HG02981 (cell line): ENCODE measurements around the gene PARD6A.

Experiments
- ATAC-seq: cut with Tn5 transposase; IDR thresholded peaks from one replicate; pipeline ENCODE4 v1.9.1; 2021; ENCODE audit warnings: mild to moderate bottlenecking, moderate library complexity; ENCODE audit not compliant: unreplicated experiment

PARD6A gene

GRCh38 chr16:67666032-67666551, 5.3 kb downstream of the PARD6A start:
- ATAC-seq, result no peak

DNA sequence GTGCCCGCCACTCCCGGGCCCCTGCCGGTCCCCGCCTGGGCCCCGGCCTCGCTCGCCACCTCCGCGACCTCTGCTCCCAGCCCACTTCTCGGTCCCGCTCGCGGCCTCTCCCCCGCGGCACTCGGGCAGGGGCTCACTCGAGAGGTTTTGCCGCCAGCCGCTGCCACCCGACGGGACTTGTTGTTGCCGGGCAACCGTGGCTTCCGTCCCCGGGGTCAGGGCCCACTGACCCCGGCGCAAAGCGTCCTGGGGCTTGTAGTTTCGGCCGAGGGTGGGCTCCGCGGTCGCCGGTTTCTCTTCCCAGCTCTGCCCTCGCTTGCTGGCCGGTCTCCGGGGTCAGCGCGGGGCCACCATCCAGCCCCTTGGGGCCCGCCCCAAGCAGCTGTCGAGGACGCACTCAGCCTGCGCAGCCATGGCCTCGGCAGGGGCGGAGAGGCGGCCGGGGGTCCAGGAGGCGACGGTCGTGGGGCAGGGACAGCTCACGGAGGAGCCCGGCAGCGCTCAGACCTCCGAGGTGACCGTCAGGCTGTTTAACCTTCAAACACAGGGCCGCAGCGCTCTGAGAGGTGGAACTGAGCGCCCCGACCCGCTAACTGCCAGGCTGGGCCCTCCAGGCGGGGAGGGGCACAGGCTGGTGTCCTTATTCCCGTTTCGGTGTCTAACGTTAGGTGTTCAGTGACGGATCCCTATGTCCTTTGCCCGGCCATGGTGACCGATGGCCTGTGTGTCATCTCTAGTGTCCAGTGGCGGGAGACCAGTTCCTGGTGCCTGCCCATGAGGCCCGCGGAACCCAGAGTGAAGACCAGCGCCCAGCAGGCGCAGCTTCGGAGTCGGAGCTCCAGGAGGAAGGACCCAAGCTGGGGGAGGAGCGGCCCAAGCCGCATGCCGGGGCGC, 6.0 kb downstream of the PARD6A start, which contains the start of the genes C16orf86 and ENKD1:
Gene C16orf86, plus strand, starts transcription at position 256 of the 894 bp plus-strand sequence. Its CDS starts 157 bp downstream, at position 413.
Gene ENKD1, minus strand, starts transcription at position 192 of the 894 bp plus-strand sequence. CDS start 308 bp downstream, outside the sequence.
- ATAC-seq, result peak; percentile 55

GRCh38 chr16:67667453-67667816, 6.7 kb downstream of the PARD6A start:
- no peak for ATAC-seq

GRCh38 chr16:67667817-67668494, 7.2 kb downstream of the PARD6A start:
- ATAC-seq, result peak; percentile 65

DNA sequence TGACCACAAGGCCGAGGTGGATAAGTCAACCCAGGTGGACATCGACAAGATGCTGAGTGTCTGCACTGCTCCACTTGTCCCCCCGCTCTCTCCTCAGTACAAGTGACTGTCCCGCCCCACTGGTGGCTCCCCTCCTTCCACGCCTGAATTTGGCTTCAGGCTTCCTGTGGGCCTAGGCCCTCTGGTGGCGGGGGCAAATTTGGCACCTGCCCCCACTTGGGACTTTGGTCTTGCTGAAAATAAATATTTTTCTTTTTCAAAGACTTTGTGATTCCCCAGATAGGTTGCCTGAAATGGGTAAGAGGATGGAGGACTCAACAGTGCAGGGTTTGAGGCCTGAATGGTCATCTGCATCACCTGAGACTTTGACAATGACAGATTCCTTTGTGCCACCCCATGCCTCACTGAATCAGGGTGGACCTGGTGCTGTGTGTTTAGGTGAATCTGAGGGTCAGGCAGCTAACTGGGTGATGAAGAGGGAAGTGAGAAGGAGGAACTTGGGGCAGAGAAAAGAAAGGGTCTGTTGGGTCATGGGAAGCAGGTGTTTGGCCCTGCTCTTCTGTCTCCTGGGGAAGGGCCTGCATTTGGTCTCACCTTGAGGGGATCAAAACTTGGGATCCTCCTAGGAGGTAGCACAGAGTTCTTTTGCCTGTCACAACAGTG, 7.9 kb downstream of the PARD6A start:
- no peak for ATAC-seq

GRCh38 chr16:67669499-67670101, 8.8 kb downstream of the PARD6A start:
- no peak for ATAC-seq

DNA sequence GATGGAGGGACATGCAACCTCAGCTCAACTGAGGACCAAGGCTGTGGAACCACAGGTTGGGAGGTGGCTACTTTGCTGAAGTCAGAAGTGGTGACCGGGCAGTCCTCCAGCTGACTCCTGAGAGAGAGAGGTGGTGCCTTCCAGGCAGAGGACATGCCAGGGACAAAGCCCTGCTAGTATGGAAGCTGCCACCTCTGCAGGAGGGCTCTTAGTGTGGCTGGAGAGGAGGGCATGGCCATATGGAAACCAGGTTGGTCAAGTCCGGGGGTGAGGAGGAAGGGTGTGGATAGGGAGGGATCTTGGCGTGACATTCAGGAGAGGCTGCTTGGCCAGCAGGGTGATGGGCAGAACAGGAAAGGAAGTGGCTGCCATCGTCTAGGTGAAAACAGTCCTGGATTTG, 11.5 kb downstream of the PARD6A start:
- ATAC-seq, result no peak

GRCh38 chr16:67672739-67673662, 12.2 kb downstream of the PARD6A start:
- no peak for ATAC-seq

DNA sequence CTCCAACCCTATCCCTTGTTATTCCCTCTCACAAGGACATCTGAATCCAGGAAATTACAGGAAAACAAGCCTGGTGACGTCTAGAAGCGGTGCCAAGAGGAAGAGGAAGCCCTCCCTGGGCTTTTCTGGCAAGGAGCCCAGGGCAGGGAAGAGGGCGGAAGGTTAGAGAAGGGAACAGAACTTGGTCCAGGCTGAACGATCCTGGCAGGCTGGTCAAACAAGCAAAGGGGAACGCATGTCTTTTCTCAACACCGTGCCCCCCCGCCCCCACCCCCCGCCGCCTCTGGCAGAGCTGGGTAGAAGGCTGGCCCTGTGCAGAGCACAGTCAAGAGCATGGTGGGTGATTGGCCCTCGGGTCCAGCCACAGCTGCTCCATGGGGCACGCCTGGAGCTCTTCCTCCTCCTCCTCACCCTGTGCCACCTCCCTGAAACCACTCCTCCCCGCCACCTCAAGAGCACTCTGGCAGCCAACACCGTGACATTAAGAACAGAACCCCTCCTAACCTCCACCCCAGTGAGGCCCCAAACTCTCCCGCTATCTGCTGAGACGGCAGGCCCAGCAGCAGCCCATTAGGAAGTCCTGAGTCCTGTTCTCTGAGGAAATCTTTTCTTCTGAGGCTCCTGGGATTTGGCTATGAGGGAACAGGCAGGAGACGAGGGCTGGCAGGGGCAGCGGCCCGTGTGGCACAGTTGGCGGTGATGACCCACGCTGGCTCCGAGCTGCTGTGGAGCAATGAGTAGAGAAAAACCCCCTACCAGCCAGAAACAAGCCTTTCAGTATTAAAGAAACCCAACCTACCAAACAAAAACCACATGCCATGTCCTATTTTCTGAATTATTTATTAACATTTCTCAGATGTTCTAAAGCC, 13.2 kb downstream of the PARD6A start:
- no peak for ATAC-seq

DNA sequence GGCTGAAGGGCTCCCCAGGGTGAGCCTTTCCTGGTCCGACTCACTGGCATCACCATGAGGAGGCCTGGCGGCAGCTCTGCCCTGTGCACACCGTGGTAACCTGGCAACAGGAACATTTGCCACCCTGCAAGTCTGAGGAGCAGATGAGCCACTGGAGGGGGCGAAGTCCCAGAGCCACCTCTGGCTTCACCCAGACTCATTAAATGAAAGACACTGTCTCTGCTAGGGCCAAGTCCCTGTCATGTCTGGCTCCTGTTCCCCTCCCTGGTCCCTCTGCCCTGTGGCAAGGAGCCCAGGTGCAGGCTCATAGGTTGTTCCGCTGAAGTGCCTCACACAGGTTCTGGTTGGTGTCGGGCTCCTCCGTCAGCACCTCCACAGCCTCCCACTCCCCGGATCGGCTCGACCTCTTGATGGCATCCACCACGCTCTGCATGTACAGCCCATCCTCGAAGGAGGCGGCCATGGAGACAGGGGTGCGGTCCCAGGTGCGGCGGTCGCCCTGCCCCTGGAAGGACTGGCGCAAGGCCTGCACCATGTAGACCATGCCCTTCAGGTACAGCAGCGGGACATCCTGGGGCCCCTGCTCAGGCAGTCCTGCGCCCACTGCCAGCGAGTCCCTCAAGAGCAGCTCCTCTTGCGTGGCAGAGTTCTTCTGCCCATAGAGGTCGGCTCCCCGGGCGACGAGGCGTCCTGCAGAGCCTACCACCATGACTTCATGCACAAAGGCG, 14.3 kb downstream of the PARD6A start:
- ATAC-seq, result no peak

DNA sequence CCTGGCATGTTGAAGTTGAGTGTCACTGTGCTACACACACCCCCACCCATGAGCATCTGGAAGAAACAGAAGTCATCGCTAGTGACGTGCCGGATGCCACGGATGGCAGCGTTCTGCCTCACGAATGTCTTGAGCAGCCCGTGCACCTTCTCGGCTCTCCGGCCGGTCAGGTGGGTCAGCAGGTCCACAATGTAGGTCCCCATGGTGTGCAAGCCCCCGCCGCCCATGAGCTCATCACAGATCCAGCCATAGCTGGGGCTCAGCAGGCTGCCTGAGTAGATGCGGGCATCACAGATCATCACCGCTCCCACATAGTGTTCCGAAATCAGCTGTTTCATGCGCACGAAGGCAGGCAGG, 14.8 kb downstream of the PARD6A start:
- ATAC-seq, result no peak

GRCh38 chr16:67675999-67676398, 15.2 kb downstream of the PARD6A start:
- no peak for ATAC-seq

DNA sequence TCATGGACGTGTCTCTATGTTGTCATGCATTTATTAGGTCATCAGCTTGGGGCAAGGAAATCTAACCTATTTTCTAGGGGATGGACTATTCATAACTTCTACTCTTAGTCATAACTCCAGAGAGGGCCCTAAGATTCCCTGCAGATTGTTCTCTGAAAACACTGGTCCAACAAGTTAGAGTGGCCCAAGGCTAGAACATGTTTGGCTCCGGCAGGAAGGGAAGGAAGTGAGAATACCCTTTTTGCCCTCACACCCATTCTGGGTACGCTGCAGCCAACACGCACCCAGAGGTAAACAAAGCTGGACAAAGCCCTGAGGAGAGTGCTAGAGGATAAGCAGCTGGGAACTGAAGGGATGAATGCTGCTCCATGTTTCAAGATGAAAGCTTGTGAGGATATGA, 15.8 kb downstream of the PARD6A start:
- ATAC-seq, result no peak

DNA sequence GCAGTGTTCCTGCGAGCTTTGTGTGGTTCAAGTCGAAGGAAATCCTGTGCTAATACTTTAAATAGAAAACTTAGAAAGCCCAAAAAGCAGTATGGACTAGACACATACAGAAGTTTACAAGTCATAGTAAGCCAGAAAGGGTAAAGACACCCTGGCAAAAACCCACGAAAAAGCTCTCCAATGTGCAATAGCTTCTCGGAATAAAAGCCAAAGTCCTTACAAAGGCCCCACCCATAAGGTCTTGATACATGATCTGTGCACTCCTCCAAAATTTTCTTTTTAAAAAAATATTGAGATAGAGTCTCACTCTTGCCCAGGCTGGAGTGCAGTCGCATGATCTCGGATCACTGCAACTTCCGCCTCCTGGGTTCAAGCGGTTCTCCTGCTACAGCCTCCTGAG, 16.2 kb downstream of the PARD6A start:
- no peak for ATAC-seq

- ATAC-seq, result no peak
Measured at GRCh38 chr16:67677712-67678111, 17.0 kb downstream of the PARD6A start.

DNA sequence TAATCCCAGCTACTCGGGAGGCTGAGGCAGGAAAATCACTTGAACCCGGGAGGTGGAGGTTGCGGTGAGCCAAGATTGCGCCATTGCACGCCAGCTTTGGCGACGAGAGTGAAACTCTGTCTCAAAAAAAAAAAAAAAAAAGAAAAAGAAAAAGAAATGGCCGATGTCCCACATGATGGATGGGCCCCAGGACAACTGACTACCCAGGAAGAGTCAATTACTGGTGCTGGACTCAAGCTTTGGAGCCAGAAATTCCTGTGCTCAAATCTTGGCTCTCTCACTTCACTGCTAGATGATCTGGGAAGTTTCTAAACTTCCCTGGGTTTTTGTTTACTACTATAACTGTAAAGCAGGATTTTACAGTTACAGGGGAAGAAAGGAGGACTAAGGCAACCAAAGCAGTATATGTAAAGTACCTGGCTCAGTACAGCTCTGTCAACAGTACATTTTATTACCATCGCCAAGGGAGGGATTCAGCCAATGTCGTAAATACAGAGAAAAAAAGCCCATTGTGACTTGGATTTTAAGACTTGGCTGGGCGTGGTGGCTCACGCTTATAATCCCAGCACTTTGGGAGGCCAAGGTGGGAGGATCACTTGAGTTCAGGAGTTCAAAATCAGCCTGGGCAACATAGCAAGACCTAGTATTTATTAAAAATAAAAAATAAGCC, 17.7 kb downstream of the PARD6A start:
- ATAC-seq, result no peak
